Stomach (tissue), 4 donors: ENCODE measurements around the gene TBCEL.

ENCODE experiments used
- CTCF ChIP-seq, 7 experiments: fragments of 450-650 bp in 4 of 7; fragments of 200-600 bp in 3 of 7; sonication (generic) in 3 of 7; IDR thresholded peaks; one replicate each; pipeline ENCODE4 v1.5.1; 2016 to 2019; ENCODE audit warnings: antibody characterized with exemption in 7 of 7, control low read depth in 2 of 7, mild to moderate bottlenecking in 1 of 7
- EP300 ChIP-seq: sonication (generic); formaldehyde crosslinking; IDR thresholded peaks from one replicate; pipeline ENCODE4 v1.6.1; 2017; ENCODE audit warnings: antibody characterized with exemption
- POLR2A ChIP-seq, 4 donors: fragments of 450-650 bp; IDR thresholded peaks; one replicate each; pipeline ENCODE4 v1.6.1; 2016; ENCODE audit warnings: antibody characterized with exemption in 4 of 4, control low read depth in 2 of 4, mild to moderate bottlenecking in 1 of 4, moderate library complexity in 1 of 4
- POLR2AphosphoS5 ChIP-seq, 3 donors: sonication (generic); formaldehyde crosslinking; IDR thresholded peaks; one replicate each; pipeline ENCODE4 v1.6.1; 2016; ENCODE audit warnings: antibody characterized with exemption in 3 of 3

- TF ChIP-seq CTCF (IDR thresholded peaks at IDR 0.05): no peak
- no peak for TF ChIP-seq EP300
- TF ChIP-seq POLR2A (IDR thresholded peaks at IDR 0.05): no peak
- no peak for TF ChIP-seq POLR2AphosphoS5 (IDR thresholded peaks at IDR 0.05)
Observed at GRCh38 chr11:121100943-121101342, 77.0 kb downstream of the TBCEL start, which contains the start of gene TECTA.
